Measurements from ENCODE around the gene FADS3. TPM values are rescaled to one million over a fixed set of nuclear protein-coding genes. Genes with fewer than 3 reads are reported as not detected.

The FADS3 gene
- polyA plus RNA-seq, 1 experiment = 271 TPM

DNA sequence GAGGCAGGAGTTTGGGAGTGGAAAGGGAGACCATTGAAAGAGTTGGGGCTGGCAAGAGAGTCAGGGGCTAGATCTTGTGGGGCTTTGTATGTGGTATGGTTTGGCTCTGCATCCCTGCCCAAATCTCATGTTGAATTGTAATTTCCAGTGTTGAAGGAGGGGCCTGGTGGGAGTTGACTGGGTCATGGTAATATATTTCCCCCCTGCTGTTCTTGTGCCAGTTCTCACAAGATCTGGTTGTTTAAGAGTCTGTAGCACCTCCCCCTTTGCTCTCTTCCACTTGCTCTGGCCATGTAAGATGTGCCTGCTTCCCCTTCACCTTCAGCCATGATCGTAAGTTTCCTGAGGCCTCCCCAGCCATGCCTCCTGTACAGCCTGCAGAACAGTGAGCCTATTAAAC is 36.2 kb upstream of the FADS3 start:
- H3K4me3 ChIP-seq (ENCODE audit: low read depth, low read length) = no peak overlapping the region
- no peaks in the 10 kb centered on the region for H3K36me3 ChIP-seq (ENCODE audit: control insufficient read depth, insufficient read depth, low read length)
- ChIA-PET CTCF (interaction anchor here (1.1 to 4.2 kb wide), 5 partner anchors 9 to 77 kb away, joined by 3 to 20 read pairs (median 8); no protein-coding TSS in a partner anchor), POLR2A (no interaction called here)
- TF ChIP-seq, protein P1, sequence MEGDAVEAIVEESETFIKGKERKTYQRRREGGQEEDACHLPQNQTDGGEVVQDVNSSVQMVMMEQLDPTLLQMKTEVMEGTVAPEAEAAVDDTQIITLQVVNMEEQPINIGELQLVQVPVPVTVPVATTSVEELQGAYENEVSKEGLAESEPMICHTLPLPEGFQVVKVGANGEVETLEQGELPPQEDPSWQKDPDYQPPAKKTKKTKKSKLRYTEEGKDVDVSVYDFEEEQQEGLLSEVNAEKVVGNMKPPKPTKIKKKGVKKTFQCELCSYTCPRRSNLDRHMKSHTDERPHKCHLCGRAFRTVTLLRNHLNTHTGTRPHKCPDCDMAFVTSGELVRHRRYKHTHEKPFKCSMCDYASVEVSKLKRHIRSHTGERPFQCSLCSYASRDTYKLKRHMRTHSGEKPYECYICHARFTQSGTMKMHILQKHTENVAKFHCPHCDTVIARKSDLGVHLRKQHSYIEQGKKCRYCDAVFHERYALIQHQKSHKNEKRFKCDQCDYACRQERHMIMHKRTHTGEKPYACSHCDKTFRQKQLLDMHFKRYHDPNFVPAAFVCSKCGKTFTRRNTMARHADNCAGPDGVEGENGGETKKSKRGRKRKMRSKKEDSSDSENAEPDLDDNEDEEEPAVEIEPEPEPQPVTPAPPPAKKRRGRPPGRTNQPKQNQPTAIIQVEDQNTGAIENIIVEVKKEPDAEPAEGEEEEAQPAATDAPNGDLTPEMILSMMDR (IDR thresholded peaks at IDR 0.05; ENCODE audit: insufficient read depth, low read depth, low read length) = no peak
- DNase-seq (ENCODE audit: low read depth) = no peak
- no peaks in the 10 kb centered on the region for H3K27me3 ChIP-seq (ENCODE audit: control insufficient read depth, insufficient read depth, low read length)

DNA sequence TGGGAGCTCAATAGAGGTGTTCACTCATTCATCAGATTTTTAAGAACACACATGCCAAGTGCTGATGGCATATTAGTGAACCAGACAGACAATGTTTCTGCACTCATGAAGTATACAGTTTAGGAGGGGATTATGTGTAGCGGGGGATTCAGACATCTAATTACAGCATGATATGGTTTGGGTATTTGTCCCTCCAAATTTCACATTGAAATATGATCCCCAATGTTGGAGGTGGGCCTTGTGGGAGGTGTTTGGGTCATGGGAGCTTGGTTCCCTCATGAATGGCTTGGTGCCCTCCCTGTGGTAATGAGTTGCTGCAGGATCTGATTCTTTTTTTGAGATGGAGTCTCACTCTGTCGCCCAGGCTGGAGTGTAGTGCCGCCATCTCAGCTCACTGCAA is 34.9 kb upstream of the FADS3 start:
- H3K36me3 ChIP-seq (ENCODE audit: control insufficient read depth, insufficient read depth, low read length) = no peaks in the 10 kb centered on the region
- CTCF ChIA-PET = interaction anchor here (1.9 to 4.5 kb wide), 2 partner anchors 21 to 27 kb away, joined by 8 to 34 read pairs; no protein-coding TSS in a partner anchor
- POLR2A ChIA-PET = interaction anchor here (0.7 kb wide), 1 partner anchor 18 kb away, joined by 3 read pairs; no protein-coding TSS in a partner anchor
- DNase-seq (ENCODE audit: low read depth) = no peak
- H3K27me3 ChIP-seq (ENCODE audit: control insufficient read depth, insufficient read depth, low read length) = no peaks in the 10 kb centered on the region
- no peak overlapping the region for H3K4me3 ChIP-seq (ENCODE audit: low read depth, low read length)
- TF ChIP-seq, protein P1 (IDR thresholded peaks at IDR 0.05; ENCODE audit: insufficient read depth, low read depth, low read length) = no peak

DNA sequence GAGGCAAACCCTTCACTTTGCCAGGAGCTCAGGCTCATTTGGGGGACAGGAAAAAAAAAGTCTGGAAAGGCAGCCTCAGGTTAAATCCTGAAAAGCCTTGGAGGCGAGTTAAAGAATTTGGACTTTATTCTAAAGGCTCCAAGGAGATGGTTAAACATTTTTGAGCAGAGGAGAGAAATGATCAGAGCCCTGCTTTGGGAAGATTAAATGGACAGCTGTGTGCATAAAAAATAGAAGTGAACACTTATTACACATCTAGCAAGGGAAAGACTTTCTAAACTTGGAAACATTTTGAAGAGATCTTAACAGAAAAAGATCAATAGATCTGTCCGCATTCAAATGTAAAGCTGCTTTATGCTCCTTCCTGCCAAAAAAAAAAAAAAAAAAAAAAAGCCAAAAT is 34.4 kb upstream of the FADS3 start:
- no peak for DNase-seq (ENCODE audit: low read depth)
- TF ChIP-seq, protein P1 (IDR thresholded peaks at IDR 0.05; ENCODE audit: insufficient read depth, low read depth, low read length) = no peak
- H3K4me3 ChIP-seq (ENCODE audit: low read depth, low read length) = no peak overlapping the region
- POLR2A ChIA-PET = no interaction called here
- H3K36me3 ChIP-seq (ENCODE audit: control insufficient read depth, insufficient read depth, low read length) = no peaks in the 10 kb centered on the region
- CTCF ChIA-PET = interaction anchor here (1.9 to 4.5 kb wide), 2 partner anchors 22 to 27 kb away, joined by 8 to 34 read pairs; no protein-coding TSS in a partner anchor
- H3K27me3 ChIP-seq (ENCODE audit: control insufficient read depth, insufficient read depth, low read length) = no peaks in the 10 kb centered on the region

- POLR2A ChIA-PET = no interaction called here
Measured at GRCh38 chr11:61924064-61924455, 32.7 kb upstream of the FADS3 start.

More at GRCh38 chr11:61924064-61924455, 32.7 kb upstream of the FADS3 start:
- Histone ChIP-seq H3K36me3 (ENCODE audit: control insufficient read depth, insufficient read depth, low read length) (no peaks in the 10 kb centered on the region), H3K4me3 (ENCODE audit: low read depth, low read length) (no peak overlapping the region), H3K27me3 (ENCODE audit: control insufficient read depth, insufficient read depth, low read length) (no peaks in the 10 kb centered on the region)
- no peak for DNase-seq (ENCODE audit: low read depth)
- CTCF ChIA-PET = interaction anchor here (0.5 to 4.5 kb wide), 8 partner anchors 8 to 184 kb away, joined by 3 to 34 read pairs (median 4); no protein-coding TSS in a partner anchor
- TF ChIP-seq, protein P1 (IDR thresholded peaks at IDR 0.05; ENCODE audit: insufficient read depth, low read depth, low read length) = no peak
